Upper lobe of right lung (tissue), 1 donor: ENCODE results near the gene PKP1. TPM values are rescaled to one million over a fixed set of nuclear protein-coding genes. Genes with fewer than 3 reads are reported as not detected.

Experiments used
- ATAC-seq: fragments of 200-7000 bp; cut with Tn5 transposase; one replicate; pipeline ENCODE4 v1.9.1; 2020; ENCODE audit warnings: mild to moderate bottlenecking, moderate library complexity
- DNase-seq: peaks from one replicate; pipeline ENCODE4 v3.0.0-alpha.2; 2020
- H3K27ac ChIP-seq: fragments of 200-600 bp; one replicate; pipeline ENCODE4 v1.8.0; 2022
- H3K27me3 ChIP-seq: fragments of 200-600 bp; one replicate; pipeline ENCODE4 v1.8.0; 2022; ENCODE audit warnings: mild to moderate bottlenecking
- H3K36me3 ChIP-seq: fragments of 200-600 bp; one replicate; pipeline ENCODE4 v1.8.0; 2022
- H3K4me1 ChIP-seq: fragments of 200-600 bp; one replicate; pipeline ENCODE4 v1.8.0; 2022
- H3K4me3 ChIP-seq: fragments of 200-600 bp; one replicate; pipeline ENCODE4 v1.8.0; 2022; ENCODE audit warnings: mild to moderate bottlenecking
- H3K9me3 ChIP-seq: fragments of 200-600 bp; one replicate; pipeline ENCODE4 v1.8.0; 2022
- CTCF ChIP-seq: fragments of 200-600 bp; IDR thresholded peaks from one replicate; pipeline ENCODE4 v1.8.0; 2022; ENCODE audit warnings: antibody characterized with exemption
- intact Hi-C: fragments of 100-400 bp; cut with DNase I; formaldehyde crosslinking; loops from one replicate; pipeline ENCODE4 v1.11.0; 2022
- total RNA-seq: library from RNA; stranded (reverse); fragmentation: NEBNext Ultra II Directional; extraction: Animal tissue kit (Norgen Biotek cat#: 25700); gene quantifications from one replicate; pipeline ENCODE4 v1.2.1, GENCODE V29; 2021
- donor health status: DM: no; HTN: yes; CAD: no; lungs with severe emphysema.

PKP1 gene
- total RNA-seq, 1 donor from 2014 or later: 0.69 TPM

- intact Hi-C loops: no loop called here
- Histone ChIP-seq H3K27me3 (no peaks in the 10 kb centered on the region), H3K4me3 (no peak overlapping the region), H3K9me3 (no peaks in the 10 kb centered on the region), H3K4me1 (no peaks in the 10 kb centered on the region), H3K36me3 (no peaks in the 10 kb centered on the region), H3K27ac (no peak overlapping the region)
- no peak for TF ChIP-seq CTCF
- no peak for ATAC-seq
- DNase-seq: no peak
Observed at GRCh38 chr1:201272799-201273198, 10.5 kb upstream of the PKP1 start.

GRCh38 chr1:201274616-201275252 lies 8.6 kb upstream of the PKP1 start:
- Histone ChIP-seq H3K36me3 (no peaks in the 10 kb centered on the region), H3K4me1 (no peaks in the 10 kb centered on the region), H3K9me3 (no peaks in the 10 kb centered on the region), H3K27ac (no peak overlapping the region), H3K27me3 (no peaks in the 10 kb centered on the region), H3K4me3 (no peak overlapping the region)
- ATAC-seq (no peak), DNase-seq (no peak)
- no peak for TF ChIP-seq CTCF
- intact Hi-C loops: no loop called here

GRCh38 chr1:201275253-201275666 lies 8.0 kb upstream of the PKP1 start:
- Histone ChIP-seq H3K27ac (no peak overlapping the region), H3K9me3 (no peaks in the 10 kb centered on the region), H3K27me3 (no peaks in the 10 kb centered on the region), H3K36me3 (no peaks in the 10 kb centered on the region), H3K4me3 (no peak overlapping the region), H3K4me1 (no peaks in the 10 kb centered on the region)
- DNase-seq: no peak
- TF ChIP-seq CTCF: no peak
- ATAC-seq: peak; percentile 29
- intact Hi-C loops: no loop called here

GRCh38 chr1:201276891-201277290 lies 6.4 kb upstream of the PKP1 start:
- no peak for DNase-seq
- Histone ChIP-seq H3K4me1 (no peaks in the 10 kb centered on the region), H3K27ac (no peak overlapping the region), H3K9me3 (no peaks in the 10 kb centered on the region), H3K4me3 (no peak overlapping the region), H3K27me3 (peaks cover 3% of the 10 kb centered on the region), H3K36me3 (no peaks in the 10 kb centered on the region)
- no peak for TF ChIP-seq CTCF
- intact Hi-C loops: no loop called here
- ATAC-seq: no peak

- H3K4me1 ChIP-seq: no peaks in the 10 kb centered on the region
- H3K27me3 ChIP-seq: peaks cover 7% of the 10 kb centered on the region
- H3K4me3 ChIP-seq: no peak overlapping the region
- no peak for DNase-seq
- H3K27ac ChIP-seq: no peak overlapping the region
- intact Hi-C loops: no loop called here
- no peak for TF ChIP-seq CTCF
- H3K9me3 ChIP-seq: no peaks in the 10 kb centered on the region
- H3K36me3 ChIP-seq: no peaks in the 10 kb centered on the region
- ATAC-seq: no peak
Observed at GRCh38 chr1:201277441-201277840, 5.9 kb upstream of the PKP1 start.

- intact Hi-C loops: no loop called here
- Histone ChIP-seq H3K27ac (no peak overlapping the region), H3K9me3 (no peaks in the 10 kb centered on the region), H3K4me3 (no peak overlapping the region), H3K27me3 (peaks cover 23% of the 10 kb centered on the region), H3K4me1 (no peaks in the 10 kb centered on the region), H3K36me3 (no peaks in the 10 kb centered on the region)
- DNase-seq: no peak
- no peak for ATAC-seq
- no peak for TF ChIP-seq CTCF
Observed at GRCh38 chr1:201279313-201279712, 4.0 kb upstream of the PKP1 start.
